Airway epithelial cell (primary cell): ENCODE data around the gene RIPPLY2. TPM values are rescaled to one million over a fixed set of nuclear protein-coding genes. Genes with fewer than 3 reads are reported as not detected.

Experiments used
- total RNA-seq: library from RNA; depleted of rRNA; stranded (reverse); fragments of >200 nt; gene quantifications from 2 replicates; pipeline ENCODE4 v1.2.3, GENCODE V29; 2015

The RIPPLY2 gene, protein sequence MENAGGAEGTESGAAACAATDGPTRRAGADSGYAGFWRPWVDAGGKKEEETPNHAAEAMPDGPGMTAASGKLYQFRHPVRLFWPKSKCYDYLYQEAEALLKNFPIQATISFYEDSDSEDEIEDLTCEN
- total RNA-seq = not detected in 2 replicates

GRCh38 chr6:83853178-83854000 lies at the start of gene RIPPLY2:
TSS of gene RIPPLY2 (plus strand) at chr6:83853360. CDS start at chr6:83853417, 57 bp downstream.

DNA sequence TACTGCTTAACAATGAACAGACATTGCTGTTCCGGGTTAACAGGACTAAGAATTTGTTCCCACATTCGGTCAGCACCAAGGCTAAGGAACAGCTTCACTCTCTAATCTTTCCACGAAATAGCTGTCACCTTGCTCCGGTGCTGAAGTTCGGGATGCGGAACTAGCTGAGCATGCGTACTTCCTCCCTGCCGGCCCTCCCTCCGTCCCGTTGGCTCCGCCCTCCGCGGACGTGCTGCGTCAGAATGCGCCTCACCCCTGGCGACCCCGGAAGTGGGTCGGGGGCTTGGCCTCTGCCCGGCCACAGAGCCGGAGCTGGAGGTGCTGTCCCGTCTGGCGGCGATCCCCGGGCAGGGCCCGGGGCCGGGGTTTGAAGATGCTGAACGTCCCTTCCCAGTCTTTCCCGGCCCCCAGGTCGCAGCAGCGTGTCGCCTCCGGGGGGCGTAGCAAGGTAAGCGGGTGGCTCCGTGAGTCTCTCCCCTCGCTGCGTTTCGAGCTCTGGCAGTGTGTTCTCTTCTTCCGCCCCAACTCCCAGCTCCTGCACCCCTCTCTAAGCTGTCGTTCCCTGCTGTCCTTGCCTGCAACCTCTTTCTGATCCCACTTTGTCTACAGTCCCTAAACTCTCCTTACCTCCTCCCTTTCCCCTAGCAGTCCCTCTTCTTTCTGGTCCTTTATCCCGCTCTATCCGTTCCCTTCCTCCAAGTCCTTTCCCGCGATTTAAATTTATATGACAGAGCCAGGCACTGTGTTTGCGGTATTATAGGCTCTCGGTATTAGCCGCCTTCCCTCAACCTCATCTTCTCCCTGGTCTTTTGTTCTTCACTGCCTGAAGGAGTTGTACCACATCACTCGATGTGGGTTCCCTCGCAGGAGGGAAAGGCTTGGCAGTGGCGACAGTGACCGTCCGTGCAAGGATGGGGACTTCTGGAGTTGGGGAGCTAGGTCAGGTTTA lies 6.5 kb downstream of the RIPPLY2 start, which contains the start of gene CYB5R4:
Gene CYB5R4, plus strand, starts transcription at position 280 of the 949 bp plus-strand sequence. Its CDS starts 94 bp downstream, at position 374.

Other genes starting within 250 kb of the RIPPLY2 start
- not detected in 2 replicates for gene SNAP91, start 144.3 kb upstream of the RIPPLY2 start, total RNA-seq
- gene CYB5R4, start 6.3 kb downstream of the RIPPLY2 start, total RNA-seq = 9.5 and 10.7 TPM in 2 replicates
- 0.46 and 0.49 TPM in 2 replicates for gene MRAP2, start 180.4 kb downstream of the RIPPLY2 start, total RNA-seq